Neural cell (in vitro differentiated cells): Measurements from ENCODE around the gene MUC5B. TPM values are rescaled to one million over a fixed set of nuclear protein-coding genes. Genes with fewer than 3 reads are reported as not detected.
"Not testable (repeated sequence)": the region's sequence is repeated elsewhere in the genome, so short reads cannot be mapped to it uniquely, and the experiment has no call there.

ENCODE experiments used
- H2AFZ ChIP-seq: fragments of 200-600, 300-800 bp; sonication (generic), shearing (Covaris generic); 2 replicates; pipeline ENCODE4 v1.6.0; 2014; ENCODE audit warnings: low read depth, mild to moderate bottlenecking, antibody characterized with exemption, low read length, moderate library complexity
- H3F3A ChIP-seq: fragments of 200-600 bp; shearing (Covaris generic); 2 replicates; pipeline ENCODE4 v1.6.1; 2016; ENCODE audit warnings: mild to moderate bottlenecking, moderate library complexity, mixed read lengths, antibody characterized with exemption, low read length; ENCODE audit not compliant: insufficient read depth, poor library complexity, severe bottlenecking
- H3K27ac ChIP-seq: fragments of 200-600, 300-800 bp; sonication (generic), shearing (Covaris generic); 2 replicates; pipeline ENCODE4 v1.5.1; 2014; ENCODE audit warnings: mild to moderate bottlenecking, low read length, moderate library complexity
- H3K27me3 ChIP-seq: fragments of 300-800, 200-600 bp; sonication (generic), shearing (Covaris generic); 2 replicates; pipeline ENCODE4 v1.6.0; 2014; ENCODE audit warnings: mild to moderate bottlenecking, low read depth, low read length, moderate library complexity; ENCODE audit not compliant: insufficient read depth
- H3K36me3 ChIP-seq: fragments of 300-800, 200-600 bp; sonication (generic), shearing (Covaris generic); 2 replicates; pipeline ENCODE4 v1.5.1; 2014; ENCODE audit warnings: mild to moderate bottlenecking, antibody characterized with exemption, low read length, moderate library complexity; ENCODE audit not compliant: insufficient read depth
- H3K4me2 ChIP-seq: fragments of 300-800, 200-600 bp; sonication (generic), shearing (Covaris generic); 2 replicates; pipeline ENCODE4 v1.6.0; 2014; ENCODE audit warnings: mild to moderate bottlenecking, low read length
- H3K4me3 ChIP-seq: fragments of 300-800, 200-600 bp; sonication (generic), shearing (Covaris generic); 2 replicates; pipeline ENCODE4 v1.5.1; 2014; ENCODE audit warnings: mild to moderate bottlenecking, low read length, moderate library complexity
- H3K79me2 ChIP-seq: fragments of 200-600 bp; shearing (Covaris generic); replicated peaks from 2 replicates; pipeline ENCODE4 v1.6.0; 2014; ENCODE audit warnings: mild to moderate bottlenecking, low read length, moderate library complexity; ENCODE audit not compliant: insufficient read depth
- H3K9ac ChIP-seq: fragments of 300-800, 200-600 bp; sonication (generic), shearing (Covaris generic); 2 replicates; pipeline ENCODE4 v1.6.1; 2016; ENCODE audit warnings: mild to moderate bottlenecking, low read length, mixed read lengths
- H3K9me2 ChIP-seq: fragments of 200-600 bp; shearing (Covaris generic); 2 replicates; pipeline ENCODE4 v1.6.1; 2016; ENCODE audit warnings: mild to moderate bottlenecking, low read length, mixed read lengths; ENCODE audit not compliant: insufficient read depth
- H3K9me3 ChIP-seq: fragments of 200-600, 300-800 bp; sonication (generic), shearing (Covaris generic); 2 replicates; pipeline ENCODE4 v1.6.1; 2016; ENCODE audit warnings: mild to moderate bottlenecking, mixed run types, low read length, moderate library complexity, mixed read lengths
- H4K20me1 ChIP-seq: fragments of 200-600 bp; shearing (Covaris generic); 2 replicates; pipeline ENCODE4 v1.6.1; 2016; ENCODE audit warnings: mild to moderate bottlenecking, mixed run types; ENCODE audit not compliant: insufficient read depth
- CTCF ChIP-seq: fragments of 450-650 bp; IDR thresholded peaks from 2 replicates; pipeline ENCODE4 v1.5.1; 2014; ENCODE audit warnings: antibody characterized with exemption, mild to moderate bottlenecking, moderate library complexity; ENCODE audit not compliant: poor library complexity, severe bottlenecking
- EP300 ChIP-seq: fragments of 450-650 bp; conservative IDR thresholded peaks from 2 replicates; pipeline ENCODE4 v1.6.1; 2014; ENCODE audit warnings: antibody characterized with exemption, mild to moderate bottlenecking, moderate library complexity; ENCODE audit not compliant: poor library complexity, severe bottlenecking
- EZH2 ChIP-seq: fragments of 200-600, 300-800 bp; shearing (Covaris generic), sonication (generic); IDR thresholded peaks from 2 replicates; pipeline ENCODE4 v1.6.1; 2014; ENCODE audit warnings: antibody characterized with exemption, low read length, borderline replicate concordance, mild to moderate bottlenecking; ENCODE audit not compliant: insufficient read depth, poor library complexity, severe bottlenecking
- MXI1 ChIP-seq: fragments of 450-650 bp; conservative IDR thresholded peaks from 2 replicates; pipeline ENCODE4 v1.6.1; 2014; ENCODE audit warnings: antibody characterized with exemption, mild to moderate bottlenecking; ENCODE audit not compliant: poor library complexity, severe bottlenecking
- POLR2AphosphoS5 ChIP-seq: IDR thresholded peaks from 2 replicates; pipeline ENCODE4 v1.6.1; 2012
- RAD21 ChIP-seq: fragments of 450-650 bp; conservative IDR thresholded peaks from 2 replicates; pipeline ENCODE4 v1.6.1; 2014; ENCODE audit warnings: antibody characterized with exemption, mild to moderate bottlenecking, moderate library complexity
- REST ChIP-seq: IDR thresholded peaks from 2 replicates; pipeline ENCODE4 v1.6.1; 2012; ENCODE audit warnings: borderline replicate concordance
- SMC3 ChIP-seq: fragments of 450-650 bp; conservative IDR thresholded peaks from 2 replicates; pipeline ENCODE4 v1.6.1; 2014; ENCODE audit warnings: antibody characterized with exemption, mild to moderate bottlenecking, moderate library complexity; ENCODE audit not compliant: poor library complexity
- TAF1 ChIP-seq: IDR thresholded peaks from 2 replicates; pipeline ENCODE4 v1.6.1; 2012; ENCODE audit warnings: low read depth
- polyA minus RNA-seq: library from RNA; depleted of rRNA, polyadenylated mRNA; stranded (reverse); fragments of >200 nt; gene quantifications from 2 replicates; pipeline ENCODE4 v1.2.3, GENCODE V29; 2014
- polyA plus RNA-seq: library from polyadenylated mRNA; depleted of rRNA; stranded (reverse); fragments of >200 nt; gene quantifications from 2 replicates; pipeline ENCODE4 v1.2.3, GENCODE V29; 2014

MUC5B gene
- not detected in 2 replicates for polyA plus RNA-seq
- not detected in 2 replicates for polyA minus RNA-seq

GRCh38 chr11:1222491-1223345 is at the start of gene MUC5B:
MUC5B (plus strand) TSS chr11:1223066; CDS start chr11:1223124, 58 bp downstream.
- no peak within 1 kb of the TSS for H3K27ac ChIP-seq
- no peak within 1 kb of the TSS for H2AFZ ChIP-seq
- H3K9me3 ChIP-seq = no peaks in the 10 kb centered on the region
- no peaks in the 10 kb centered on the region for H3K27me3 ChIP-seq
- H4K20me1 ChIP-seq = no peaks in the 10 kb centered on the region
- no peaks in the 10 kb centered on the region for H3K9me2 ChIP-seq
- H3K9ac ChIP-seq = no peak within 1 kb of the TSS
- no peak within 1 kb of the TSS for H3K4me3 ChIP-seq
- no peaks in the 10 kb centered on the region for H3F3A ChIP-seq
- H3K4me2 ChIP-seq = no peak within 1 kb of the TSS
- no peaks in the 10 kb centered on the region for H3K36me3 ChIP-seq
- no peaks in the 10 kb centered on the region for H3K79me2 ChIP-seq
- no peak for TF ChIP-seq RAD21
- no peak for TF ChIP-seq SMC3
- no peak for TF ChIP-seq CTCF

GRCh38 chr11:1173396-1173795 is 49.5 kb upstream of the MUC5B start:
- not testable (repeated sequence) for H3K9me2 ChIP-seq, H3K36me3 ChIP-seq, H3K4me2 ChIP-seq, H3K79me2 ChIP-seq, H2AFZ ChIP-seq, H3F3A ChIP-seq, H3K9me3 ChIP-seq, H4K20me1 ChIP-seq, H3K4me3 ChIP-seq, H3K9ac ChIP-seq, H3K27me3 ChIP-seq, H3K27ac ChIP-seq

- no peak overlapping the region for H2AFZ ChIP-seq
- H3F3A ChIP-seq = no peaks in the 10 kb centered on the region
- H3K4me3 ChIP-seq = no peak overlapping the region
- H4K20me1 ChIP-seq = no peaks in the 10 kb centered on the region
- no peak overlapping the region for H3K4me2 ChIP-seq
- H3K9me2 ChIP-seq = no peaks in the 10 kb centered on the region
- H3K36me3 ChIP-seq = no peaks in the 10 kb centered on the region
- no peaks in the 10 kb centered on the region for H3K27me3 ChIP-seq
- H3K9ac ChIP-seq = no peak overlapping the region
- H3K27ac ChIP-seq = no peak overlapping the region
- TF ChIP-seq CTCF (no peak), SMC3 (no peak), POLR2AphosphoS5 (no peak), RAD21 (no peak), MXI1 (no peak), EZH2 (no peak), TAF1 (no peak), EP300 (no peak), REST (no peak)
- no peaks in the 10 kb centered on the region for H3K9me3 ChIP-seq
- H3K79me2 ChIP-seq = no peaks in the 10 kb centered on the region
Measured at GRCh38 chr11:1174441-1175370, 48.2 kb upstream of the MUC5B start.
